Measurements from ENCODE around the gene NLRP3.
"Not testable (repeated sequence)": the region's sequence is repeated elsewhere in the genome, so short reads cannot be mapped to it uniquely, and the experiment has no call there.

The NLRP3 gene

GRCh38 chr1:247468481-247469140 is 52.6 kb downstream of the NLRP3 start:
- no peak for ATAC-seq
- TF ChIP-seq SNAI2 (CRISPR knock-in tag; IDR thresholded peaks at IDR 0.05) (no peak), CREB5 (CRISPR knock-in tag; IDR thresholded peaks at IDR 0.05; ENCODE audit: low read depth) (no peak), CSDC2 (CRISPR knock-in tag; IDR thresholded peaks at IDR 0.05) (no peak), ZNF8 (CRISPR knock-in tag; IDR thresholded peaks at IDR 0.05) (no peak), TCF4 (CRISPR knock-in tag; IDR thresholded peaks at IDR 0.05; ENCODE audit: borderline replicate concordance) (no peak), PATZ1 (CRISPR knock-in tag; IDR thresholded peaks at IDR 0.05; ENCODE audit: borderline replicate concordance) (no peak), POU6F1 (CRISPR knock-in tag; IDR thresholded peaks at IDR 0.05; ENCODE audit: borderline replicate concordance, low read depth) (no peak), ISL1 (CRISPR knock-in tag; IDR thresholded peaks at IDR 0.05) (no peak), ZFP30 (CRISPR knock-in tag; IDR thresholded peaks at IDR 0.05) (no peak)

GRCh38 chr1:247469141-247469535 is 53.2 kb downstream of the NLRP3 start:
- ATAC-seq, result no peak
- TF ChIP-seq CREB5 (CRISPR knock-in tag; IDR thresholded peaks at IDR 0.05; ENCODE audit: low read depth) (no peak), POU6F1 (CRISPR knock-in tag; IDR thresholded peaks at IDR 0.05; ENCODE audit: borderline replicate concordance, low read depth) (no peak), ZFP30 (CRISPR knock-in tag; IDR thresholded peaks at IDR 0.05) (no peak), TOX (CRISPR knock-in tag; IDR thresholded peaks at IDR 0.05; ENCODE audit: borderline replicate concordance) (no peak), ZFP3 (CRISPR knock-in tag; IDR thresholded peaks at IDR 0.05) (no peak), ISL1 (CRISPR knock-in tag; IDR thresholded peaks at IDR 0.05) (no peak), RARB (CRISPR knock-in tag; IDR thresholded peaks at IDR 0.05) (no peak), ESRRG (CRISPR knock-in tag; IDR thresholded peaks at IDR 0.05) (no peak), PATZ1 (CRISPR knock-in tag; IDR thresholded peaks at IDR 0.05; ENCODE audit: borderline replicate concordance) (no peak), ZNF70 (CRISPR knock-in tag; IDR thresholded peaks at IDR 0.05) (no peak), ARNTL (CRISPR knock-in tag; IDR thresholded peaks at IDR 0.05; ENCODE audit: borderline replicate concordance, low read depth) (no peak), ZNF8 (CRISPR knock-in tag; IDR thresholded peaks at IDR 0.05) (no peak), OSR1 (CRISPR knock-in tag; IDR thresholded peaks at IDR 0.05) (no peak), ZC3H10 (CRISPR knock-in tag; IDR thresholded peaks at IDR 0.05) (no peak)

GRCh38 chr1:247470942-247471429 is 55.0 kb downstream of the NLRP3 start:
- not testable (repeated sequence) for ATAC-seq

Measured in SK-N-SH treated with all-trans-retinoic acid at 6 μM for 48 hours (cell line).